Measurements from ENCODE around the gene SF3B5. TPM values are rescaled to one million over a fixed set of nuclear protein-coding genes. Genes with fewer than 3 reads are reported as not detected.

The SF3B5 gene
- total and polyA plus RNA-seq, 9 of the 15 experiments (the other 6 are each of a cell fraction or from before 2014, with no cell fraction given): 238 to 1,211 (median 407) TPM

- no peak for TF ChIP-seq RAD51 (IDR thresholded peaks at IDR 0.05; ENCODE audit: borderline replicate concordance, low read depth)
- TF ChIP-seq PREB (CRISPR knock-in tag; IDR thresholded peaks at IDR 0.05): no peak
- no peak for TF ChIP-seq ZNF445 (CRISPR knock-in tag; IDR thresholded peaks at IDR 0.05; ENCODE audit: low read depth)
- TF ChIP-seq PBX2 (CRISPR knock-in tag; IDR thresholded peaks at IDR 0.05; ENCODE audit: low read depth): no peak
- no peak for TF ChIP-seq PBX2 (tag; conservative IDR thresholded peaks at IDR 0.05; ENCODE audit: low read depth)
- TF ChIP-seq ZFX (CRISPR knock-in tag; IDR thresholded peaks at IDR 0.05): peak; percentile 74
- TF ChIP-seq TEAD4 (IDR thresholded peaks at IDR 0.05; ENCODE audit: low read length): no peak
- TF ChIP-seq TEAD4 (CRISPR knock-in tag; IDR thresholded peaks at IDR 0.05; ENCODE audit: borderline replicate concordance): no peak
- 0 out of 2 replicates have a peak, but pooled peaks have one; percentile 6 for TF ChIP-seq ZC3H11A (IDR thresholded peaks at IDR 0.05; ENCODE audit: low read depth, low read length)
- peak; percentile 39 for TF ChIP-seq ZNF263 (CRISPR knock-in tag; IDR thresholded peaks at IDR 0.05; ENCODE audit: borderline replicate concordance)
- TF ChIP-seq DIDO1 (tag; IDR thresholded peaks at IDR 0.05; ENCODE audit: low read depth): no peak
- no peak for TF ChIP-seq MCM5 (IDR thresholded peaks at IDR 0.05; ENCODE audit: low read depth)
- TF ChIP-seq ZNF184 (CRISPR knock-in tag; IDR thresholded peaks at IDR 0.05): no peak
- TF ChIP-seq C11orf30 (IDR thresholded peaks at IDR 0.05; ENCODE audit: low read depth): no peak
- no peak; the same call in 1 of the 2 replicates for TF ChIP-seq RREB1 (CRISPR knock-in tag; IDR thresholded peaks at IDR 0.05)
- no peak for TF ChIP-seq GTF2A2 (tag; IDR thresholded peaks at IDR 0.05)
- TF ChIP-seq, protein P1, sequence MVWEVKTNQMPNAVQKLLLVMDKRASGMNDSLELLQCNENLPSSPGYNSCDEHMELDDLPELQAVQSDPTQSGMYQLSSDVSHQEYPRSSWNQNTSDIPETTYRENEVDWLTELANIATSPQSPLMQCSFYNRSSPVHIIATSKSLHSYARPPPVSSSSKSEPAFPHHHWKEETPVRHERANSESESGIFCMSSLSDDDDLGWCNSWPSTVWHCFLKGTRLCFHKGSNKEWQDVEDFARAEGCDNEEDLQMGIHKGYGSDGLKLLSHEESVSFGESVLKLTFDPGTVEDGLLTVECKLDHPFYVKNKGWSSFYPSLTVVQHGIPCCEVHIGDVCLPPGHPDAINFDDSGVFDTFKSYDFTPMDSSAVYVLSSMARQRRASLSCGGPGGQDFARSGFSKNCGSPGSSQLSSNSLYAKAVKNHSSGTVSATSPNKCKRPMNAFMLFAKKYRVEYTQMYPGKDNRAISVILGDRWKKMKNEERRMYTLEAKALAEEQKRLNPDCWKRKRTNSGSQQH (CRISPR knock-in tag; IDR thresholded peaks at IDR 0.05): no peak
- no peak for TF ChIP-seq ZBTB17 (CRISPR knock-in tag; IDR thresholded peaks at IDR 0.05)
- no peak for TF ChIP-seq MCM3 (IDR thresholded peaks at IDR 0.05)
Measured at GRCh38 chr6:144063744-144064401, 31.5 kb downstream of the SF3B5 start (continued).
